Measurements from ENCODE around the gene POU3F3. TPM values are rescaled to one million over a fixed set of nuclear protein-coding genes. Genes with fewer than 3 reads are reported as not detected.
A peak's percentile ranks its signal among the peaks of the same experiment; 100 is the strongest.

Gene POU3F3
- total RNA-seq, 1 experiment from 2014 or later: 0.36 TPM

GRCh38 chr2:104848526-104848925, 5.4 kb upstream of the POU3F3 start:
- Histone ChIP-seq H3K4me1 (ENCODE audit: control insufficient read depth, insufficient read depth, low read length) (peaks cover 8% of the 10 kb centered on the region; the same call in 1 of the 2 replicates), H3K9me3 (ENCODE audit: control insufficient read depth, insufficient read depth, low read depth, low read length) (no peaks in the 10 kb centered on the region), H3K36me3 (ENCODE audit: control insufficient read depth, insufficient read depth, low read length) (no peaks in the 10 kb centered on the region), H3K27ac (ENCODE audit: low read length) (no peak overlapping the region), H3K27me3 (ENCODE audit: control insufficient read depth, insufficient read depth, low read length) (peaks cover 54% of the 10 kb centered on the region), H3K4me3 (ENCODE audit: low read depth in 2 of 2, low read length in 2 of 2) (no peak overlapping the region)
- in situ Hi-C loops (cut with HindIII; ENCODE audit: low pct_unique_long_range_greater_than_20kb, low sequenced_read_pairs) (no loop called here), intact Hi-C loops (cut with micrococcal nuclease; ENCODE audit: unreplicated experiment) (loop anchor here (2.0 kb wide), 1 partner anchor 890 kb away; no protein-coding TSS in a partner anchor)
- CTCF ChIA-PET: no interaction called here
- BruUV-seq (replicated peaks): no TSS peak
- TF ChIP-seq, protein P1, sequence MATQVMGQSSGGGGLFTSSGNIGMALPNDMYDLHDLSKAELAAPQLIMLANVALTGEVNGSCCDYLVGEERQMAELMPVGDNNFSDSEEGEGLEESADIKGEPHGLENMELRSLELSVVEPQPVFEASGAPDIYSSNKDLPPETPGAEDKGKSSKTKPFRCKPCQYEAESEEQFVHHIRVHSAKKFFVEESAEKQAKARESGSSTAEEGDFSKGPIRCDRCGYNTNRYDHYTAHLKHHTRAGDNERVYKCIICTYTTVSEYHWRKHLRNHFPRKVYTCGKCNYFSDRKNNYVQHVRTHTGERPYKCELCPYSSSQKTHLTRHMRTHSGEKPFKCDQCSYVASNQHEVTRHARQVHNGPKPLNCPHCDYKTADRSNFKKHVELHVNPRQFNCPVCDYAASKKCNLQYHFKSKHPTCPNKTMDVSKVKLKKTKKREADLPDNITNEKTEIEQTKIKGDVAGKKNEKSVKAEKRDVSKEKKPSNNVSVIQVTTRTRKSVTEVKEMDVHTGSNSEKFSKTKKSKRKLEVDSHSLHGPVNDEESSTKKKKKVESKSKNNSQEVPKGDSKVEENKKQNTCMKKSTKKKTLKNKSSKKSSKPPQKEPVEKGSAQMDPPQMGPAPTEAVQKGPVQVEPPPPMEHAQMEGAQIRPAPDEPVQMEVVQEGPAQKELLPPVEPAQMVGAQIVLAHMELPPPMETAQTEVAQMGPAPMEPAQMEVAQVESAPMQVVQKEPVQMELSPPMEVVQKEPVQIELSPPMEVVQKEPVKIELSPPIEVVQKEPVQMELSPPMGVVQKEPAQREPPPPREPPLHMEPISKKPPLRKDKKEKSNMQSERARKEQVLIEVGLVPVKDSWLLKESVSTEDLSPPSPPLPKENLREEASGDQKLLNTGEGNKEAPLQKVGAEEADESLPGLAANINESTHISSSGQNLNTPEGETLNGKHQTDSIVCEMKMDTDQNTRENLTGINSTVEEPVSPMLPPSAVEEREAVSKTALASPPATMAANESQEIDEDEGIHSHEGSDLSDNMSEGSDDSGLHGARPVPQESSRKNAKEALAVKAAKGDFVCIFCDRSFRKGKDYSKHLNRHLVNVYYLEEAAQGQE (IDR thresholded peaks at IDR 0.05; ENCODE audit: insufficient read depth in 1 of 2, low read depth in 2 of 2, low read length in 1 of 2): no peak
- TF ChIP-seq POLR2AphosphoS5 (IDR thresholded peaks at IDR 0.05; ENCODE audit: low read depth, low read length) (no peak), SIN3A (IDR thresholded peaks at IDR 0.05; ENCODE audit: borderline replicate concordance, insufficient read depth, low read depth, low read length) (no peak)
- DNase-seq (ENCODE audit: low read depth, low spot score): no peak
- no peak for ATAC-seq
- POLR2A ChIA-PET: interaction anchor here (0.6 kb wide), 1 partner anchor 789 kb away, joined by 3 read pairs; no protein-coding TSS in a partner anchor

DNA sequence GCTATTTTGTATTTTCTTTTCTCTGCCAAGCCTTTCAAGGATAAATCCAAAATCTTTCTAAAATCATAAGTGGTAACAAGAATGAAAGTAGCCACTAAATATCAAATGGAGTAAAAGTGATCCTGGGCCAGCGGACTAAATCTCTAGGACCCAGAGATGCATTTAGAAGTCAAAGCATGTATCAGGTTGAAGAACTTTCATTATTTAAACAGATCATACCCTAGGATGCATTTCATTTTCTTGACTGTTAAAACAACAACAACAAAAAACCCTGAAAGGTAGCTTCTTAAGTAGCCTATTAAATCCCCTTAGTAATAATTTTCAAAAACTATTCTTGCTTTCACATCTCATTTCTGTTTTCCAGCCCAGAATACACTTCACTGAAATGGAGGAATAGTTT, 4.8 kb upstream of the POU3F3 start:
- no TSS peak for BruUV-seq (replicated peaks)
- DNase-seq (ENCODE audit: low read depth, low spot score) (no peak), ATAC-seq (no peak)
- no peaks in the 10 kb centered on the region for H3K9me3 ChIP-seq (ENCODE audit: control insufficient read depth, insufficient read depth, low read depth, low read length)
- peaks cover 8% of the 10 kb centered on the region; the same call in 1 of the 2 replicates for H3K4me1 ChIP-seq (ENCODE audit: control insufficient read depth, insufficient read depth, low read length)
- in situ Hi-C loops (cut with HindIII; ENCODE audit: low pct_unique_long_range_greater_than_20kb, low sequenced_read_pairs): no loop called here
- ChIA-PET POLR2A (no interaction called here), CTCF (interaction anchor here (0.7 to 1.4 kb wide), 2 partner anchors 11 to 172 kb away, joined by 4 to 16 read pairs; no protein-coding TSS in a partner anchor)
- no peak overlapping the region for H3K4me3 ChIP-seq (ENCODE audit: low read depth in 2 of 2, low read length in 2 of 2)
- TF ChIP-seq, protein P2, sequence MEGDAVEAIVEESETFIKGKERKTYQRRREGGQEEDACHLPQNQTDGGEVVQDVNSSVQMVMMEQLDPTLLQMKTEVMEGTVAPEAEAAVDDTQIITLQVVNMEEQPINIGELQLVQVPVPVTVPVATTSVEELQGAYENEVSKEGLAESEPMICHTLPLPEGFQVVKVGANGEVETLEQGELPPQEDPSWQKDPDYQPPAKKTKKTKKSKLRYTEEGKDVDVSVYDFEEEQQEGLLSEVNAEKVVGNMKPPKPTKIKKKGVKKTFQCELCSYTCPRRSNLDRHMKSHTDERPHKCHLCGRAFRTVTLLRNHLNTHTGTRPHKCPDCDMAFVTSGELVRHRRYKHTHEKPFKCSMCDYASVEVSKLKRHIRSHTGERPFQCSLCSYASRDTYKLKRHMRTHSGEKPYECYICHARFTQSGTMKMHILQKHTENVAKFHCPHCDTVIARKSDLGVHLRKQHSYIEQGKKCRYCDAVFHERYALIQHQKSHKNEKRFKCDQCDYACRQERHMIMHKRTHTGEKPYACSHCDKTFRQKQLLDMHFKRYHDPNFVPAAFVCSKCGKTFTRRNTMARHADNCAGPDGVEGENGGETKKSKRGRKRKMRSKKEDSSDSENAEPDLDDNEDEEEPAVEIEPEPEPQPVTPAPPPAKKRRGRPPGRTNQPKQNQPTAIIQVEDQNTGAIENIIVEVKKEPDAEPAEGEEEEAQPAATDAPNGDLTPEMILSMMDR (IDR thresholded peaks at IDR 0.05): no peak
- TF ChIP-seq TCF7L2 (IDR thresholded peaks at IDR 0.05; ENCODE audit: low read depth, low read length): no peak
- no peak for TF ChIP-seq SIN3A (IDR thresholded peaks at IDR 0.05; ENCODE audit: borderline replicate concordance, insufficient read depth, low read depth, low read length)
- no peak for TF ChIP-seq POLR2AphosphoS5 (IDR thresholded peaks at IDR 0.05; ENCODE audit: low read depth, low read length)
- H3K36me3 ChIP-seq (ENCODE audit: control insufficient read depth, insufficient read depth, low read length): no peaks in the 10 kb centered on the region
- no peak overlapping the region for H3K27ac ChIP-seq (ENCODE audit: low read length)
- intact Hi-C loops (cut with micrococcal nuclease; ENCODE audit: unreplicated experiment): loop anchor here (2.0 kb wide), 1 partner anchor 890 kb away; no protein-coding TSS in a partner anchor
- peaks cover 51% of the 10 kb centered on the region for H3K27me3 ChIP-seq (ENCODE audit: control insufficient read depth, insufficient read depth, low read length)

GRCh38 chr2:104849618-104850141, 4.2 kb upstream of the POU3F3 start:
- Histone ChIP-seq H3K27me3 (ENCODE audit: control insufficient read depth, insufficient read depth, low read length) (peaks cover 55% of the 10 kb centered on the region), H3K4me1 (ENCODE audit: control insufficient read depth, insufficient read depth, low read length) (peaks cover 8% of the 10 kb centered on the region; the same call in 1 of the 2 replicates), H3K36me3 (ENCODE audit: control insufficient read depth, insufficient read depth, low read length) (no peaks in the 10 kb centered on the region), H3K9me3 (ENCODE audit: control insufficient read depth, insufficient read depth, low read depth, low read length) (no peaks in the 10 kb centered on the region), H3K27ac (ENCODE audit: low read length) (no peak overlapping the region), H3K4me3 (ENCODE audit: low read depth in 2 of 2, low read length in 2 of 2) (no peak overlapping the region)
- CTCF ChIA-PET: interaction anchor here (0.5 to 1.4 kb wide), 2 partner anchors 10 to 99 kb away, joined by 4 to 5 read pairs; no protein-coding TSS in a partner anchor
- intact Hi-C loops (cut with micrococcal nuclease; ENCODE audit: unreplicated experiment): loop anchor here (2.0 kb wide), 1 partner anchor 891 kb away; no protein-coding TSS in a partner anchor
- BruUV-seq (replicated peaks): no TSS peak
- POLR2A ChIA-PET: no interaction called here
- DNase-seq (ENCODE audit: low read depth, low spot score): peak; percentile 17
- ATAC-seq: no peak
- in situ Hi-C loops (cut with HindIII; ENCODE audit: low pct_unique_long_range_greater_than_20kb, low sequenced_read_pairs): no loop called here
- no peak for TF ChIP-seq TCF7L2 (IDR thresholded peaks at IDR 0.05; ENCODE audit: low read depth, low read length)
- TF ChIP-seq, protein P2 (IDR thresholded peaks at IDR 0.05): peak; percentile 85

Data from Panc1 (cell line).